Subcutaneous adipose tissue (tissue), 4 donors: Measurements from ENCODE around the gene BAX. TPM values are rescaled to one million over a fixed set of nuclear protein-coding genes. Genes with fewer than 3 reads are reported as not detected.

ENCODE experiments used
- total RNA-seq, 4 donors: library from RNA; depleted of rRNA; stranded (reverse); fragments of >200 nt; gene quantifications; one replicate each; pipeline ENCODE4 v1.1.0, GENCODE V29; 2016
- TF ChIP-seq, protein P1 (sequence below): fragments of 450-650 bp; IDR thresholded peaks from one replicate; pipeline ENCODE4 v1.5.1; 2016; ENCODE audit warnings: low read depth, mild to moderate bottlenecking, control low read depth, antibody characterized with exemption, moderate library complexity

BAX gene
- total RNA-seq, 4 donors from 2014 or later: 21.0 to 37.2 (median 31.2) TPM

DNA sequence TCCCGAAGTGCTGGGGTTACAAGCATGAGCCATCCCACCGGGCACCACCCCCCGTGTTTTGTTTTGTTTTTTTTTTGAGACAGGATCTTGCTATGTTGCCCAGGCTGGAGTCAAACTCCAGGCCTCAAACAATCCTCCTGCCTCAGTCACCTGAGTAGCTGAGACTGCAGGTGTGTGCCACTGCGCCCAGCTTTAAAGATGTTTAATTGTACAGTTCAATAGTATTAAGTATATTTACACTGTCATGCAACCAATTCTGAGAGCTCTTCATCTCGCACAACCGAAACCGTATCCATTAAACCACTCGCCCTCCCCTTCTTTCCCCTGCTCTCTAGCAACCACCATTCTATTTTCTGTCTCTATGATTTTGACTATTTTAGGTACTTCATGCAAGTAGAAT lies 38.9 kb upstream of the BAX start:
- TF ChIP-seq, protein P1, sequence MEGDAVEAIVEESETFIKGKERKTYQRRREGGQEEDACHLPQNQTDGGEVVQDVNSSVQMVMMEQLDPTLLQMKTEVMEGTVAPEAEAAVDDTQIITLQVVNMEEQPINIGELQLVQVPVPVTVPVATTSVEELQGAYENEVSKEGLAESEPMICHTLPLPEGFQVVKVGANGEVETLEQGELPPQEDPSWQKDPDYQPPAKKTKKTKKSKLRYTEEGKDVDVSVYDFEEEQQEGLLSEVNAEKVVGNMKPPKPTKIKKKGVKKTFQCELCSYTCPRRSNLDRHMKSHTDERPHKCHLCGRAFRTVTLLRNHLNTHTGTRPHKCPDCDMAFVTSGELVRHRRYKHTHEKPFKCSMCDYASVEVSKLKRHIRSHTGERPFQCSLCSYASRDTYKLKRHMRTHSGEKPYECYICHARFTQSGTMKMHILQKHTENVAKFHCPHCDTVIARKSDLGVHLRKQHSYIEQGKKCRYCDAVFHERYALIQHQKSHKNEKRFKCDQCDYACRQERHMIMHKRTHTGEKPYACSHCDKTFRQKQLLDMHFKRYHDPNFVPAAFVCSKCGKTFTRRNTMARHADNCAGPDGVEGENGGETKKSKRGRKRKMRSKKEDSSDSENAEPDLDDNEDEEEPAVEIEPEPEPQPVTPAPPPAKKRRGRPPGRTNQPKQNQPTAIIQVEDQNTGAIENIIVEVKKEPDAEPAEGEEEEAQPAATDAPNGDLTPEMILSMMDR: no peak

- TF ChIP-seq, protein P1: no peak
Observed at GRCh38 chr19:48918071-48918470, 36.6 kb upstream of the BAX start.

DNA sequence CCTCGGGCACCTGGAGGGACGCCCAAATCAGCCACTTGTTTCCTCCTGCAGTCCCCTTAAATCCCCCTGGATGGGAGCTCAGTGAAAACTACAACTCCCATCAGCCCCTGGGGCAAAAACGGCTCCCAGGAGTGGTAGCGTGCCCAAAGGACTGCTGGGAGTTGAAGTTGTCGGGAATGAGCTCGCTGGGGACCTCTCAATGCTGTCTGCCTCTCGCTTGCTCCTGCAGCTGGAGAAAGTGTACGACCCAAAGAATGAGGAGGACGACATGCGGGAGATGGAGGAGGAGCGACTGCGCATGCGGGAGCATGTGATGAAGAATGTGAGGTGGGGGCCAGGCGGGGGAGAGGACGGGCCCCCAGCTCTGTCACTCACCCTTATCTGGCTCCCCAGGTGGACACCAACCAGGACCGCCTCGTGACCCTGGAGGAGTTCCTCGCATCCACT lies 35.9 kb upstream of the BAX start:
- TF ChIP-seq, protein P1: no peak

DNA sequence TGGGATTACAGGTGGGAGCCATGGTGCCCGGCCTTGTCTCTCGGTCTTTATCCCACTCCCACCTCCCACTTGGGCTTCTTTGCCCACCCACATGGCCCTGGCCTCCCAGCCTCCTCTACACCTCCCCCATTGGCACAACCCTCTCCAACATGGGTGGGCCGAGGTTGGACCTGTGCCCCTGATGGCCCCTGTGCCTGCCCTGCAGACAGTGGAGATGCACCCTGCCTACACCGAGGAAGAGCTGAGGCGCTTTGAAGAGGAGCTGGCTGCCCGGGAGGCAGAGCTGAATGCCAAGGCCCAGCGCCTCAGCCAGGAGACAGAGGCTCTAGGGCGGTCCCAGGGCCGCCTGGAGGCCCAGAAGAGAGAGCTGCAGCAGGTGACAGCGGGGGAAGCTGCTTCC lies 33.7 kb upstream of the BAX start:
- TF ChIP-seq, protein P1: no peak

DNA sequence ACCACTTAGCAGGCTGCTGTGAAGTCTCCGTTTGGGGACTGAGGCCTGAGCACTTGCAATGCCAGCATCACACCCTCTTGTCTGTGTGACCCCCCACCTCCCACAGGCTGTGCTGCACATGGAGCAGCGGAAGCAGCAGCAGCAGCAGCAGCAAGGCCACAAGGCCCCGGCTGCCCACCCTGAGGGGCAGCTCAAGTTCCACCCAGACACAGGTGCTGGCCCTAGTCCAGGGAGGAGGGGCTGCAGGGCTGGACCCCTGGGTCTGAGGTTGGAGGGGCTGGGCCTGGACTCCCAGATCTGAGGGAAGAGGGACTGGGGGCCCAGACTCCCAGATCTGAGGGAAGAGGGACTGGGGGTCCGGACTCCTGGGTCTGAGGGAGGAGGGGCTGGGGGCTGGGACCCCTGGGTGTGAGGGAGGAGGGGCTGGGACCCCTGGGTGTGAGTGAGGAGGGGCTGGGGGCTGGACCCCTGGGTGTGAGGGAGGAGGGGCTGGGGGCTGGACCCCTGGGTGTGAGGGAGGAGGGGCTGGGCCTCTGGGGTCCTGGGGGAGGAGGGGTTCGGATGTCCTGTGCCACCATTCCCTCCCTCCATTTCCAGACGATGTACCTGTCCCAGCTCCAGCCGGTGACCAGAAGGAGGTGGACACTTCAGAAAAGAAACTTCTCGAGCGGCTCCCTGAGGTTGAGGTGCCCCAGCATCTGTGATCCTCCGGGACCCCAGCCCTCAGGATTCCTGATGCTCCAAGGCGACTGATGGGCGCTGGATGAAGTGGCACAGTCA lies 32.8 kb upstream of the BAX start:
- TF ChIP-seq, protein P1: no peak

- TF ChIP-seq, protein P1: no peak
Observed at GRCh38 chr19:48922548-48923490, 31.9 kb upstream of the BAX start.
